H1 (cell line): Measurements from ENCODE around the gene C19orf38. TPM values are rescaled to one million over a fixed set of nuclear protein-coding genes. Genes with fewer than 3 reads are reported as not detected.

Experiments
- CTCF ChIA-PET: fragments of 300-600 bp; sonication (Branson Sonifier 250); formaldehyde crosslinking; loops from one replicate; lab custom pipeline; 2021; ENCODE audit not compliant: partially characterized antibody; lab: Charles Lee
- POLR2A ChIA-PET: fragments of 300-600 bp; sonication (Branson Sonifier 250); formaldehyde crosslinking; loops from one replicate; lab custom pipeline; 2021; ENCODE audit warnings: inconsistent platforms; ENCODE audit not compliant: partially characterized antibody; lab: Charles Lee
- DNase-seq, 2 experiments: peaks; one replicate each; pipeline versions ENCODE4 v3.0.0 to v3.0.0-alpha.2; 2010 to 2022; ENCODE audit warnings: low spot score in 2 of 2, low read depth in 1 of 2, mixed read lengths in 1 of 2
- FAIRE-seq: peaks from 2 replicates; lab custom pipeline; 2011; peaks lifted over from hg19 to GRCh38; lab: Jason Lieb, UNC
- H2AFZ ChIP-seq: 2 replicates; pipeline ENCODE4 v1.8.1; 2012; ENCODE audit warnings: low read length, inconsistent platforms
- H2AK5ac ChIP-seq: 2 replicates; pipeline ENCODE4 v1.6.1; 2013; ENCODE audit warnings: low read depth, low read length
- H2BK120ac ChIP-seq: replicated peaks from 2 replicates; pipeline ENCODE3; 2013; ENCODE audit warnings: low read depth, low read length, inconsistent platforms
- H2BK12ac ChIP-seq: 2 replicates; pipeline ENCODE4 v1.6.1; 2013; ENCODE audit warnings: low read depth, low read length
- H2BK15ac ChIP-seq: 2 replicates; pipeline ENCODE4 v1.6.1; 2013; ENCODE audit warnings: low read length
- H2BK20ac ChIP-seq: 2 replicates; pipeline ENCODE4 v1.6.1; 2013; ENCODE audit warnings: low read length
- H2BK5ac ChIP-seq: 2 replicates; pipeline ENCODE4 v1.6.1; 2013; ENCODE audit warnings: low read depth, low read length
- H3K14ac ChIP-seq: 2 replicates; pipeline ENCODE4 v1.6.1; 2013; ENCODE audit warnings: inconsistent platforms; ENCODE audit not compliant: insufficient read length
- H3K18ac ChIP-seq: 2 replicates; pipeline ENCODE4 v1.6.1; 2013; ENCODE audit warnings: low read length; ENCODE audit errors: extremely low read depth
- H3K23ac ChIP-seq: 2 replicates; pipeline ENCODE4 v1.6.1; 2013; ENCODE audit warnings: inconsistent platforms; ENCODE audit not compliant: insufficient read length
- H3K23me2 ChIP-seq: 2 replicates; pipeline ENCODE4 v1.6.1; 2013; ENCODE audit warnings: low read depth, low read length
- H3K27ac ChIP-seq: 2 replicates; pipeline ENCODE4 v1.6.1; 2011; ENCODE audit warnings: low read depth, low read length, inconsistent platforms
- H3K27me3 ChIP-seq, 4 experiments: replicated peaks in 1 of 4; 1 replicate in 1 of 4; 2 replicates in 3 of 4; pipeline versions ENCODE4 v1.6.1 to v1.8.1; 2011 to 2013; ENCODE audit warnings: low read length in 3 of 4, mild to moderate bottlenecking in 3 of 4, inconsistent platforms in 2 of 4, mixed read lengths in 2 of 4, moderate library complexity in 1 of 4; ENCODE audit not compliant: control insufficient read depth in 3 of 4, insufficient read depth in 3 of 4; ENCODE audit errors: extremely low read depth in 1 of 4
- H3K36me3 ChIP-seq, 4 experiments: 2 replicates each; pipeline versions ENCODE4 v1.6.1 to v1.8.1; 2011 to 2013; ENCODE audit warnings: mild to moderate bottlenecking in 4 of 4, low read length in 3 of 4, moderate library complexity in 2 of 4, control low read depth in 1 of 4, inconsistent platforms in 1 of 4; ENCODE audit not compliant: insufficient read depth in 4 of 4, control insufficient read depth in 2 of 4
- H3K4ac ChIP-seq: replicated peaks from 2 replicates; pipeline ENCODE3; 2013; ENCODE audit warnings: low read length, low read depth, mixed read lengths, inconsistent platforms; ENCODE audit not compliant: insufficient read length
- H3K4me1 ChIP-seq, 4 experiments: replicated peaks in 1 of 4; 1 replicate in 1 of 4; 2 replicates in 3 of 4; pipeline versions ENCODE4 v1.6.1 to v1.8.1; 2011 to 2013; ENCODE audit warnings: low read length in 3 of 4, inconsistent platforms in 2 of 4, mixed read lengths in 1 of 4; ENCODE audit not compliant: insufficient read depth in 4 of 4, control insufficient read depth in 3 of 4
- H3K4me2 ChIP-seq, 2 experiments: 2 replicates each; pipeline versions ENCODE4 v1.6.1 to v1.8.1; 2011 to 2013; ENCODE audit warnings: low read depth in 2 of 2, low read length in 2 of 2, control low read depth in 1 of 2, inconsistent platforms in 1 of 2, mild to moderate bottlenecking in 1 of 2; ENCODE audit not compliant: insufficient read depth in 1 of 2
- H3K4me3 ChIP-seq, 4 experiments: fragments of 200-600, 300-600 bp in 1 of 4; sonication (generic), shearing (Covaris generic), sonication (Bioruptor Twin) in 1 of 4; 2 replicates each; pipeline versions ENCODE4 v1.5.1 to v1.8.1; 2011 to 2016; ENCODE audit warnings: low read length in 4 of 4, low read depth in 3 of 4, control low read depth in 2 of 4, inconsistent platforms in 2 of 4, mild to moderate bottlenecking in 2 of 4, mixed read lengths in 1 of 4, moderate library complexity in 1 of 4; ENCODE audit not compliant: insufficient read depth in 2 of 4; ENCODE audit errors: extremely low read depth in 1 of 4
- H3K56ac ChIP-seq: replicated peaks from 2 replicates; pipeline ENCODE3; 2013; ENCODE audit warnings: low read depth, mild to moderate bottlenecking, mixed read lengths, low read length, inconsistent platforms; ENCODE audit not compliant: insufficient read length
- H3K79me1 ChIP-seq: 2 replicates; pipeline ENCODE4 v1.6.1; 2013; ENCODE audit warnings: low read depth, low read length, control low read depth
- H3K79me2 ChIP-seq, 2 experiments: 2 replicates each; pipeline versions ENCODE4 v1.6.1 to v1.8.1; 2012 to 2013; ENCODE audit warnings: low read length in 2 of 2, mild to moderate bottlenecking in 2 of 2, inconsistent platforms in 1 of 2; ENCODE audit not compliant: insufficient read depth in 2 of 2, control insufficient read depth in 1 of 2
- H3K9ac ChIP-seq, 4 experiments: replicated peaks in 1 of 4; 1 replicate in 1 of 4; 2 replicates in 3 of 4; pipeline versions ENCODE4 v1.6.1 to v1.8.1; 2011 to 2013; ENCODE audit warnings: low read depth in 3 of 4, low read length in 3 of 4, control low read depth in 2 of 4, mild to moderate bottlenecking in 2 of 4, moderate library complexity in 2 of 4, inconsistent platforms in 1 of 4; ENCODE audit errors: extremely low read depth in 1 of 4
- H3K9me3 ChIP-seq, 2 experiments: 2 replicates each; pipeline versions ENCODE4 v1.6.1 to v1.8.1; 2012 to 2013; ENCODE audit warnings: mild to moderate bottlenecking in 2 of 2, moderate library complexity in 2 of 2, control low read depth in 1 of 2, inconsistent platforms in 1 of 2, low read depth in 1 of 2, low read length in 1 of 2, mixed read lengths in 1 of 2; ENCODE audit not compliant: insufficient read depth in 2 of 2
- H4K20me1 ChIP-seq, 2 experiments: replicated peaks in 1 of 2; 2 replicates each; pipeline versions ENCODE3 to v1.8.1; 2011 to 2013; ENCODE audit warnings: inconsistent platforms in 2 of 2, low read length in 2 of 2, mild to moderate bottlenecking in 1 of 2; ENCODE audit not compliant: insufficient read depth in 2 of 2, control insufficient read depth in 1 of 2
- H4K5ac ChIP-seq: 2 replicates; pipeline ENCODE4 v1.6.1; 2013; ENCODE audit warnings: low read length, low read depth, mixed read lengths, inconsistent platforms; ENCODE audit not compliant: insufficient read length
- H4K8ac ChIP-seq: 2 replicates; pipeline ENCODE4 v1.8.0; 2013; ENCODE audit warnings: mild to moderate bottlenecking, moderate library complexity, low read length, inconsistent platforms; ENCODE audit not compliant: insufficient read depth; ENCODE audit errors: extremely low read depth
- H4K91ac ChIP-seq: replicated peaks from 2 replicates; pipeline ENCODE3; 2013; ENCODE audit warnings: low read length, mixed read lengths, inconsistent platforms; ENCODE audit not compliant: insufficient read length
- CHD2 ChIP-seq: IDR thresholded peaks from 2 replicates; pipeline ENCODE4 v1.6.1; 2012; ENCODE audit warnings: low read length, improper control_type of control experiment
- CREB1 ChIP-seq: IDR thresholded peaks from 2 replicates; pipeline ENCODE4 v1.6.1; 2012; ENCODE audit warnings: inconsistent platforms
- MAFK ChIP-seq: IDR thresholded peaks from 2 replicates; pipeline ENCODE4 v1.6.1; 2012; ENCODE audit warnings: low read depth, mild to moderate bottlenecking, improper control_type of control experiment, low read length
- RBBP5 ChIP-seq: IDR thresholded peaks from 2 replicates; pipeline ENCODE4 v1.7.1; 2012; ENCODE audit warnings: low read depth, mild to moderate bottlenecking, inconsistent platforms, low read length, moderate library complexity, borderline replicate concordance
- RXRA ChIP-seq: IDR thresholded peaks from 2 replicates; pipeline ENCODE4 v1.6.1; 2011; ENCODE audit warnings: low read depth, mild to moderate bottlenecking, low read length, moderate library complexity; ENCODE audit not compliant: insufficient read depth
- SP2 ChIP-seq: IDR thresholded peaks from 2 replicates; pipeline ENCODE4 v1.6.1; 2012; ENCODE audit warnings: mild to moderate bottlenecking, low read length, inconsistent platforms
- TCF12 ChIP-seq: IDR thresholded peaks from 2 replicates; pipeline ENCODE4 v1.6.1; 2011; ENCODE audit warnings: low read depth, mild to moderate bottlenecking, low read length
- WGBS, 2 experiments: shearing (Covaris generic) in 1 of 2; methylation state at CpG; one replicate each; pipeline versions ENCODE4 v1.1.6 to v1.1.7; 2013 to 2015; ENCODE audit warnings: low lambda C conversion rate in 2 of 2, mixed read lengths in 2 of 2, inconsistent platforms in 1 of 2, low coverage in 1 of 2, missing lambda C conversion rate in 1 of 2; ENCODE audit not compliant: insufficient replicate concordance in 2 of 2, insufficient coverage in 1 of 2, insufficient read length in 1 of 2; ENCODE audit errors: extremely low coverage in 1 of 2, missing lambda C conversion rate in 1 of 2; 5-methylcytosine and 5-hydroxymethylcytosine counted together
- polyA plus RNA-seq, 7 experiments: library from polyadenylated mRNA; depleted of rRNA in 3 of 7; stranded (reverse) in 5 of 7; unstranded in 2 of 7; fragments of >200 nt in 5 of 7; fragments of 200-250 nt in 2 of 7; gene quantifications; 1 replicate in 5 of 7; 2 replicates in 1 of 7; 4 replicates in 1 of 7; pipeline versions ENCODE4 v1.2.1 to v1.2.3, GENCODE V29; 2011 to 2013; ENCODE audit warnings: missing spikeins in 2 of 7, mixed read lengths in 2 of 7
- total RNA-seq: library from RNA; stranded (reverse); fragmentation: NEBNext Ultra II Directional; extraction: Animal tissue kit (Norgen Biotek cat#: 25700); gene quantifications from 2 replicates; pipeline ENCODE4 v1.2.1, GENCODE V29; 2021

The C19orf38 gene
- total and polyA plus RNA-seq, 2 of the 8 experiments (the other 6 are each of a cell fraction or from before 2014, with no cell fraction given) = 0.53 TPM; not detected in 1

- CTCF ChIA-PET = interaction anchor here (0.7 to 11.7 kb wide), 11 partner anchors 9 to 164 kb away, joined by 3 to 103 read pairs (median 5); partner anchors contain the start of genes CARM1 and TMED1
- peak overlapping the region in 2 of 4 experiments; percentile 3 to 24; a peak in 2 of 8 replicates for H3K4me3 ChIP-seq
These were observed 33.3 kb downstream of the C19orf38 start for GRCh38 chr19:10881403-10882107.

More at GRCh38 chr19:10881403-10882107, 33.3 kb downstream of the C19orf38 start:
- Histone ChIP-seq H3K4ac (peak overlapping the region; percentile 48), H3K56ac (no peak overlapping the region), H2BK120ac (no peak overlapping the region), H3K14ac (no peak overlapping the region), H4K91ac (peak overlapping the region; percentile 29), H2AFZ (no peak overlapping the region), H4K5ac (no peak overlapping the region), H3K27me3 (no peaks in the 10 kb centered on the region), H2BK15ac (0 out of 2 replicates have a peak overlapping the region, but pooled peaks have one; percentile 95), H2BK20ac (peak overlapping the region; percentile 91), H3K4me1 (peaks cover 26 to 41% (median 35%) of the 10 kb centered on the region in 4 experiments), H3K23me2 (no peaks in the 10 kb centered on the region), H3K79me1 (peaks cover 29% of the 10 kb centered on the region), H4K20me1 (peaks cover 0 to 3% of the 10 kb centered on the region in 2 experiments), H3K9me3 (no peaks in the 10 kb centered on the region), H3K79me2 (peaks cover 4 to 91% of the 10 kb centered on the region in 2 experiments; a peak in 3 of 4 replicates), H3K9ac (no peak overlapping the region), H3K4me2 (peak overlapping the region; percentile 42 to 57), H2BK12ac (peak overlapping the region; percentile 96), H3K18ac (peak overlapping the region; percentile 93), H2AK5ac (peak overlapping the region; percentile 84; the same call in 1 of the 2 replicates), H3K36me3 (peaks cover 0 to 2% (median 0%) of the 10 kb centered on the region in 4 experiments; a peak in 1 of 8 replicates), H3K23ac (no peak overlapping the region), H3K27ac (peak overlapping the region; percentile 30; the same call in 1 of the 2 replicates), H4K8ac (no peak overlapping the region), H2BK5ac (peak overlapping the region; percentile 97)
- POLR2A ChIA-PET = interaction anchor here (0.6 to 6.4 kb wide), 11 partner anchors 8 to 223 kb away, joined by 3 to 72 read pairs (median 4); partner anchors contain the start of genes CARM1 and TMED1
- no peak for FAIRE-seq
- no peak for DNase-seq
- TF ChIP-seq RBBP5 (0 out of 2 replicates have a peak, but pooled peaks have one; percentile 45), RXRA (0 out of 2 replicates have a peak, but pooled peaks have one; percentile 60), TCF12 (0 out of 2 replicates have a peak, but pooled peaks have one; percentile 41), CHD2 (no peak), MAFK (no peak), CREB1 (0 out of 2 replicates have a peak, but pooled peaks have one; percentile 22), SP2 (no peak)
- 65% methylated on average over 14 of the region's 14 CpGs; no CpG with 5 or more reads in 1 of the 2 experiments for WGBS, 2 experiments
